Measurements from ENCODE around the gene TCF4. TPM values are rescaled to one million over a fixed set of nuclear protein-coding genes. Genes with fewer than 3 reads are reported as not detected.
A peak's percentile ranks its signal among the peaks of the same experiment; 100 is the strongest.

TCF4 gene
- total and polyA plus RNA-seq, 8 donors: 5.1 to 187 (median 39.9) TPM

- peaks cover 0 to 4% (median 0%) of the 10 kb centered on the region in 4 donors for H3K36me3 ChIP-seq
- peaks cover 6 to 24% (median 15%) of the 10 kb centered on the region in 4 donors for H3K4me1 ChIP-seq
- no peak overlapping the region for H3K4me3 ChIP-seq
- intact Hi-C loops (cut with DNase I; ENCODE audit: low total_unique reads): no loop called here
- H3K9me3 ChIP-seq: no peaks in the 10 kb centered on the region
- peak overlapping the region in 1 of 5 donors; percentile 14 for H3K27ac ChIP-seq
- no peak for DNase-seq
- TF ChIP-seq CTCF (IDR thresholded peaks at IDR 0.05) (no peak), EP300 (IDR thresholded peaks at IDR 0.05) (no peak), POLR2A (IDR thresholded peaks at IDR 0.05) (no peak), POLR2AphosphoS5 (IDR thresholded peaks at IDR 0.05) (no peak)
- no peaks in the 10 kb centered on the region for H3K27me3 ChIP-seq
These were observed 341.7 kb downstream of the TCF4 start for GRCh38 chr18:55246278-55246677.

- Histone ChIP-seq H3K27ac (peak overlapping the region in 3 of 5 donors; percentile 58 to 71 (median 69)), H3K36me3 (peaks cover 0 to 4% (median 0%) of the 10 kb centered on the region in 4 donors), H3K4me3 (no peak overlapping the region), H3K9me3 (no peaks in the 10 kb centered on the region), H3K27me3 (no peaks in the 10 kb centered on the region), H3K4me1 (peaks cover 6 to 19% (median 15%) of the 10 kb centered on the region in 4 donors)
- intact Hi-C loops (cut with DNase I; ENCODE audit: low total_unique reads): no loop called here
- WGBS, 5 donors: 66 to 85% (median 73%) methylated on average over 4 of the region's 4 CpGs
- TF ChIP-seq EP300 (IDR thresholded peaks at IDR 0.05): no peak
- TF ChIP-seq POLR2AphosphoS5 (IDR thresholded peaks at IDR 0.05): no peak
- no peak for TF ChIP-seq POLR2A (IDR thresholded peaks at IDR 0.05)
- TF ChIP-seq CTCF (IDR thresholded peaks at IDR 0.05): no peak
- no peak for DNase-seq
These were observed 342.8 kb downstream of the TCF4 start for GRCh38 chr18:55245211-55245614.

GRCh38 chr18:55244546-55244945, 343.4 kb downstream of the TCF4 start:
- Histone ChIP-seq H3K36me3 (peaks cover 0 to 4% (median 0%) of the 10 kb centered on the region in 4 donors), H3K4me1 (peaks cover 6 to 19% (median 15%) of the 10 kb centered on the region in 4 donors), H3K27me3 (no peaks in the 10 kb centered on the region), H3K4me3 (no peak overlapping the region), H3K9me3 (no peaks in the 10 kb centered on the region), H3K27ac (peak overlapping the region in 4 of 5 donors; percentile 42 to 71 (median 64))
- WGBS, 5 donors: 54 to 75% (median 67%) methylated on average over 5 of the region's 5 CpGs
- DNase-seq: no peak
- intact Hi-C loops (cut with DNase I; ENCODE audit: low total_unique reads): no loop called here
- TF ChIP-seq CTCF (IDR thresholded peaks at IDR 0.05) (no peak), EP300 (IDR thresholded peaks at IDR 0.05) (no peak), POLR2A (IDR thresholded peaks at IDR 0.05) (no peak), POLR2AphosphoS5 (IDR thresholded peaks at IDR 0.05) (no peak)

- H3K9me3 ChIP-seq: no peaks in the 10 kb centered on the region
- 22 to 44% (median 26%) methylated on average over 6 of the region's 6 CpGs for WGBS, 5 donors
- TF ChIP-seq EP300 (IDR thresholded peaks at IDR 0.05) (no peak), POLR2AphosphoS5 (IDR thresholded peaks at IDR 0.05) (peak in 2 of 3 donors; percentile 8 to 16), CTCF (IDR thresholded peaks at IDR 0.05) (no peak)
- H3K4me3 ChIP-seq: no peak overlapping the region
- DNase-seq: peak in 1 of 2 donors; percentile 61
- H3K4me1 ChIP-seq: peaks cover 6 to 19% (median 15%) of the 10 kb centered on the region in 4 donors
- H3K36me3 ChIP-seq: peaks cover 0 to 4% (median 0%) of the 10 kb centered on the region in 4 donors
- intact Hi-C loops (cut with DNase I; ENCODE audit: low total_unique reads): no loop called here
- H3K27ac ChIP-seq: peak overlapping the region in 4 of 5 donors; percentile 42 to 71 (median 64)
- no peaks in the 10 kb centered on the region for H3K27me3 ChIP-seq
These were observed 344.1 kb downstream of the TCF4 start for GRCh38 chr18:55243857-55244256.

Data from stomach (tissue), 9 donors.